Globus pallidus (tissue), 1 donor: ENCODE measurements around the gene KLRF2.

Source experiments
- DNase-seq: peaks from one replicate; pipeline ENCODE4 v3.0.0-alpha.2; 2015; ENCODE audit warnings: low spot score

Gene KLRF2

GRCh38 chr12:9936591-9936990 is 55.3 kb downstream of the KLRF2 start:
- no peak for DNase-seq

GRCh38 chr12:9940375-9940774 is 59.1 kb downstream of the KLRF2 start:
- DNase-seq = peak; percentile 18

GRCh38 chr12:9941838-9942237 is 60.5 kb downstream of the KLRF2 start:
- DNase-seq = no peak

GRCh38 chr12:9943240-9943639 is 62.0 kb downstream of the KLRF2 start:
- no peak for DNase-seq

GRCh38 chr12:9944391-9944790 is 63.1 kb downstream of the KLRF2 start:
- DNase-seq = no peak
